Coronary artery (tissue), 2 donors: Measurements from ENCODE around the gene ZNF691.
A peak's percentile ranks its signal among the peaks of the same experiment; 100 is the strongest.
"Not testable (repeated sequence)": the region's sequence is repeated elsewhere in the genome, so short reads cannot be mapped to it uniquely, and the experiment has no call there.

Experiments used
- DNase-seq: peaks from one replicate; pipeline ENCODE4 v3.0.0-alpha.2; 2017; ENCODE audit warnings: low spot score
- H3K27ac ChIP-seq, 2 donors: fragments of 200-600 bp; sonication (generic); one replicate each; pipeline ENCODE4 v1.5.1; 2016 to 2019
- H3K4me3 ChIP-seq: fragments of 200-600 bp; sonication (generic); 2 replicates; pipeline ENCODE4 v1.5.1; 2016; ENCODE audit warnings: mild to moderate bottlenecking, moderate library complexity
- CTCF ChIP-seq: fragments of 200-600 bp; sonication (generic); IDR thresholded peaks from one replicate; pipeline ENCODE4 v1.5.1; 2019; ENCODE audit warnings: antibody characterized with exemption

The ZNF691 gene

GRCh38 chr1:42807056-42807668, 39.3 kb upstream of the ZNF691 start:
- no peak overlapping the region for H3K27ac ChIP-seq
- no peak overlapping the region for H3K4me3 ChIP-seq
- TF ChIP-seq CTCF = no peak
- no peak for DNase-seq

- not testable (repeated sequence) for H3K4me3 ChIP-seq, DNase-seq, H3K27ac ChIP-seq
Observed at GRCh38 chr1:42814815-42815214, 31.6 kb upstream of the ZNF691 start.

GRCh38 chr1:42815941-42816584, 30.4 kb upstream of the ZNF691 start:
- DNase-seq = no peak
- no peak for TF ChIP-seq CTCF
- H3K4me3 ChIP-seq = peak overlapping the region; percentile 80
- peak overlapping the region; percentile 95 to 97 for H3K27ac ChIP-seq

- no peak for TF ChIP-seq CTCF
- Histone ChIP-seq H3K27ac (peak within 1 kb of the TSS; percentile 95 to 97), H3K4me3 (peak within 1 kb of the TSS; percentile 80)
- peak; percentile 93 for DNase-seq
Observed at GRCh38 chr1:42816585-42817439, 29.6 kb upstream of the ZNF691 start, which contains the start of the genes ERMAP and SVBP. TSS of gene ERMAP (plus strand) at chr1:42817122. CDS start at chr1:42830449, 13,327 bp downstream. TSS of gene SVBP (minus strand) at chr1:42817397. CDS start at chr1:42816544, 853 bp downstream.

- Histone ChIP-seq H3K27ac (peak overlapping the region; percentile 95 to 97), H3K4me3 (peak overlapping the region; percentile 80)
- no peak for TF ChIP-seq CTCF
- no peak for DNase-seq
Observed at GRCh38 chr1:42817440-42817767, 29.0 kb upstream of the ZNF691 start.

- no peak for DNase-seq
- no peak overlapping the region for H3K27ac ChIP-seq
- TF ChIP-seq CTCF = no peak
- peak overlapping the region; percentile 80 for H3K4me3 ChIP-seq
Observed at GRCh38 chr1:42817976-42818375, 28.4 kb upstream of the ZNF691 start.

GRCh38 chr1:42820813-42821212, 25.6 kb upstream of the ZNF691 start:
- no peak overlapping the region for H3K27ac ChIP-seq
- no peak for DNase-seq
- no peak for TF ChIP-seq CTCF
- H3K4me3 ChIP-seq = no peak overlapping the region
